HG03039 (cell line): Measurements from ENCODE around the gene MMP25.
A peak's percentile ranks its signal among the peaks of the same experiment; 100 is the strongest.
"Not testable (repeated sequence)": the region's sequence is repeated elsewhere in the genome, so short reads cannot be mapped to it uniquely, and the experiment has no call there.

Source experiments
- ATAC-seq: cut with Tn5 transposase; IDR thresholded peaks from one replicate; pipeline ENCODE4 v1.9.1; 2021; ENCODE audit warnings: mild to moderate bottlenecking, moderate library complexity; ENCODE audit not compliant: unreplicated experiment

Gene MMP25

DNA sequence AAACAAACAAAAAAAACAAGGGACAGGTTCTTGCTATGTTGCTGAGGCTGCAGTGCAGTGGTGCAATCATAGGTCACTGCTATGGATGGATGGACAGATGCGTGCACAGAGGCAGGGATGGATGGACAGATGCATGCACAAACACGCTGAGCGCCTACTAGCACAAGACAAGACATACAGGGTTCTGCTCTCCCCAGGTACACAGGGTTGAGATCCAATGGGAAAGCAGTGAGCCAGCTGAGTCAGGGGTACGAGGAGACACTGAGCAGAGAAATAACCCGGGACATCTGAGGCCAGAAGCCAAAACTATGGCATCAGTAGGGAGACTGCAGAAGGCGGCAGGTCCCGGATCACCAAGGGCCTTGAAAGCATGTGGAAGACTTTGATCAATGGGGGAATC, 25.3 kb downstream of the MMP25 start:
- no peak for ATAC-seq

DNA sequence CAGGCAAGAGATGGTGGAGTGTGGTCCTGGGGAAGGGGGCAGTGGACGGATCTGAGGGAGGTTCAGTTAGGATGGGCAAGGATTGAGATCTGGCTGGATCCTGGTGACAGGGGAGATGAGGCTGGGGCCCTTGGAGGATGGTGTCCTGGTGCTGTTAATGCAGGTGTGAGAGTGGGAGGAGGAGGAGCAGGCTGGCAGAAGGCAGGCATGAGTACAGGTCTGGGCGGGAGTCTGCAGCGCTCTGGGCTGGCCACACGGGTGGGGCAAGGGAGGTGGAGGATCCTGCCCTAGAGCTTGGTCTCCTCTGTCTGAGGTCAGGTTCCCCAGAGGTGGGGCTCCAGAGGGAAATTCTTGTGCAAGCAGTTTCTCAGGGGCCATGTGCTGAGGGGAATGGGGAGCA, 25.8 kb downstream of the MMP25 start:
- ATAC-seq = not testable (repeated sequence)

DNA sequence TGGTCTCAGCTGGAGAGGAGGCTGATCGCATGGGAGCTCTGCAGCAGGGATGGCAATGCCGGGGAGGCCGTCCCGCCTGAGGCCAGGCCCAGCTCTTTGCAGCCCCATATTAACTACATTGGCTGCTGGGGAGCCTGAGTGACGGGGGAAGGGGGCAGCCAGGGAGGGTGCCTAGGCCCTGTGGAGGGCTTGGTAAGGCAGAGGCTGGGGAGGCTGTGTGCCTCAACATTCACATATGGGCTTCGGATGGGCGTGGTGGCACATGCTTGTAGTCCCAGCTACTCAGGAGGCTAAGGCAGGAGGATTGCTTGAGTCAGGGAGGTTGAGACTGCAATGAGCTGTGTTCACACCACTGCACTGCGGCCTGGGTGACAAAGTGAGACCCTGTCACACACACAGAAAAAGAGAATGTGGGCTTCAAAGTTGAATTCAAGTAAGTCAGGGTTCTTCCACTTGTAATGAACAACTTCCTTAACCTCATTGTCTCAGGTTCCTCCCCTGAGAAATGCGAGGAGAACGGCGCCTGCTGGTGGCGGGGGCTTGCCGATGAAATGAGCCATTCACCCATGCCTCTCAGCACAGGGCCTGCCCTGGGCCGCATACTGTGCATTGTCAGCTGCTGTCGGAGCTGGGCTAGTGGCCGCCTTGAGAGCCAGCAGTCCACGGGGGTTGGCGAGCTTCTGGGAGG, 26.4 kb downstream of the MMP25 start:
- not testable (repeated sequence) for ATAC-seq

DNA sequence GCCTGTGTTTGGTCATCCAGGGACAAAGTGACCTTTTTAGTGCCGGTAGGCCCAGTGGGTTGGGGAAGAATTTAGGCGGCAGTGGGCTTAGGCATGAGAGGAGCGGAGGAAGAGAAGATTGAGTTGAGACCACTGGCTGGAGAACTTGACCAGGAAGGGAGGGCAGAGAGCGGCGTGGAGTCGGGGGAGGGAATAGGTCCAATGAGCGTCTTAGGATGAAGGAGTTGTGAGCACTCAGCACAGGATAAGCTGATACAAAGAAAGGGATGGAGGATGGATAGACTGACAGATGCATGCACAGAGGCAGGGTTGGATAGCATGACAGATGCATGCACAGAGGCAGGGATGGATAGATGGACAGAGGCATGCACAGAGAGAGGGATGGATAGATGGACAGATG, 27.1 kb downstream of the MMP25 start:
- ATAC-seq = no peak

DNA sequence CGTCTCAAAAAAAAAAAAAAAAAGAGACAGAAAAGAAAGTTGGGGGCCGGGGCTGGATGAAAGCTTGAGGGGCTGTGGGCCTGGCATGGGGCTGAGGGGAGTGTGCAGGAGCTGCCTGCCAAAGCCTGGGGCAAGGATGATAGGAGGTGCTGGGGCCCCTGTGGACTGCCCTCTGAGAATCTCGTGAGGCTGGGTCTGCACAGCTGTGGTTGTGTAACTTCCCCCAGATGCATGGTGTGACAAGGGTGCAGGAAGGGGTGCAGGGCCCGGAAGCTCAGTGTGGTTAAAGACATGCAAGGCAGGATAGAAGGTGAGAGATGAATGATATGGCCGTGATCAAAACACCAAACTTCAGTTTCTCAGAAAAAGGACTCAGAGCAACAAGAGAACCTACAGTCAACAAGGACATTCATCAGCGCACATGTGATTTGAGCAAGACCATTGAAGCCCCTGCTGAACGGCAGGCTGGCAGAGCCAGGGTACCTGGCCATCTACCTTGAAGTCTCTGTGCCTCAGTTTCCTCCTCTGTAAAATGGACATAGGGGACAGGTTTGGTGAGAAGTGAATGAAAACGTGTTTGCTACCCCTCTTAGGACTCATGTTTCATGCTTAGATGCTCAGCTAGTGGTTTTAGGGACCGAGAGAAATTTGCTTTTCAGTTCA, 28.6 kb downstream of the MMP25 start:
- peak; percentile 53 for ATAC-seq

DNA sequence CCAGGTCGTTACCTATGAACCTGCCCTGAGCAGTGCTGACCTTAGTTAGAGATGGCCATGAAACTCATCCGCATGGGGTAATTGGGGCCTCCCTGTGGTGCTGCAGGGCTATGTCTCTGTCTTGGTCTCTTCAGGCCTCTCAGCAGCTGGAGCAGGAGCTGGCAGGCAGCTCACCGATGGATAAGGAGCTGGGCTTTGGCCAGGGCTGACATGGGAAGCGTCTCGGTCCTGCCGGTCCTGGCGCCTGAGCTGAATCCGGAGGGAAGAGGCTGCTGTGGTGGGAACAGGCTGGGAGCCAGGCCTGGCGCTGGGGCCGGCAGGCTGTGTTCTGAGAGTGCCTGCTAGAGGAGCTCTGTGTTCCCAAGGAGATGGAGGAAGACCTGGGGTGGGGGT, 29.2 kb downstream of the MMP25 start:
- no peak for ATAC-seq

DNA sequence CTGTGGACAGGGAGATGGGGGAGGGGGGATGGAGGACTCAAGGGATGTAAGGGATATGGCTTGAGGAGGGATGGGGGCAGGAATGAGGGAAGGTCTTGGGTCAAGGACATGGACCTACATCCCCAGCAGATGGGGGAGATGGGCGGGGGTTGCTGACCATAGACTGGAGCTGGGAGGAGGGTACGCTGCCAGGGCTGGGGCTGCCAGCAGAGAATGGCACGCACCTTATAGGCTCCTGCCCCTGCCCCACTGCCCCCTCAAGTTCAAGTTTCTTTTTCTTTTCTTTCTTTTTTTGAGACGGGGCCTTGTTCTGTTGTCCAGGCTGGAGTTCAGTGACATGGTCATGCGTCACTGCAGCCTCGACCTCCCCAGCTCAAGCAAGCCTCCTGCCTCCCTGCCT, 29.6 kb downstream of the MMP25 start:
- not testable (repeated sequence) for ATAC-seq

DNA sequence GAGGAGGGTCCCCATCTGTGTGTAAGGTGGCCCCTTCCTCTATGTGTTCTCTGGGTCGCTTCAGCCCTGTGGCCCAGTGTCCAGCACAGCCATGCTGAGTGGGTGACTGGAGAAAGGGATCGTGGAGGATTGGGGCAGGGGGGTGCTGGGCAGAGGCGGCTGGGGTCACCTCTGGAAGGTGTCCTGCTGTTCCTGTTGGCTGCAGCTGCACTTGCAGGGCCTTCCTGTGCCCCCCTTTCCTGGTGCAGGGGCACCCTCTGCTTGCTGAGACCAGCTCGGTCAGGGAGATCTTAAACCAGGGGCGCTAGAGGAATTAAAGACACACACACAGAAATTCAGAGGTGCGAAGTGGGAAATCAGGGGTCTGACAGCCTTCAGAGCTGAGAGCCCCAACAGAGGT, 30.2 kb downstream of the MMP25 start:
- ATAC-seq = no peak

DNA sequence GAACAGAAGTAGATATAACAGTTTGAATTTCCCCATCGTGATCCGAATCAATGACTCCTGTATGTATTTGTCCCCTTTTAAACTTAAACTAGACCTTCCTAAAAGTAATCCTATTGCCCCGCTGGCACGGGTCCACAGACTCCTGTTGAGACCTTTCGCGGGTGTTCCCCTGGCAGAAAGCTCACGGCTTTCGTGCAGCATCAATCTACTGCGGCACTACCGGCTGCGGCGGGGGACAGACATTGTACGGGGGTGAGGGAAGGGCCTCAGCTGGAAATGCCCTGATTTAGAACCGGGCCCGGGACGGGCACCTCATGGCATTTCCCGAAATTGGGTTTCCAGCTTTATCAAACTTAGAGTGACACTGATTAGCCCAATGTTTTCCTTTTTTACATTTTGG, 33.7 kb downstream of the MMP25 start:
- no peak for ATAC-seq

DNA sequence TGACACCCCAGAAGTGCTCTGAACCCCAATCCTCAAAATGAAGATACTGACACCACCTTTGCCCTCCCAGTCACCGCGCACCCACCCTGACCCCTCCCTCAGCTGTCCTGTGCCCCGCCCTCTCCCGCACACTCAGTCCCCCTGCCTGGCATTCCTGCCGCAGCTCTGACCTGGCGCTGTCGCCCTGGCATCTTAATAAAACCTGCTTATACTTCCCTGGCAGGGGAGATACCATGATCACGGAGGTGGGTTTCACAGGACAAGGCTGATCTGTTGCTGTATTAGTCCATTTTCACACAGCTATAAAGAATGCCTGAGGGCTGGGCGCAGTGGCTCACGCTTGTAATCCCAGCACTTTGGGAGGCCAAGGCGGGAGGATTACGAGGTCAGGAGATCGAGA, 35.6 kb downstream of the MMP25 start:
- not testable (repeated sequence) for ATAC-seq

DNA sequence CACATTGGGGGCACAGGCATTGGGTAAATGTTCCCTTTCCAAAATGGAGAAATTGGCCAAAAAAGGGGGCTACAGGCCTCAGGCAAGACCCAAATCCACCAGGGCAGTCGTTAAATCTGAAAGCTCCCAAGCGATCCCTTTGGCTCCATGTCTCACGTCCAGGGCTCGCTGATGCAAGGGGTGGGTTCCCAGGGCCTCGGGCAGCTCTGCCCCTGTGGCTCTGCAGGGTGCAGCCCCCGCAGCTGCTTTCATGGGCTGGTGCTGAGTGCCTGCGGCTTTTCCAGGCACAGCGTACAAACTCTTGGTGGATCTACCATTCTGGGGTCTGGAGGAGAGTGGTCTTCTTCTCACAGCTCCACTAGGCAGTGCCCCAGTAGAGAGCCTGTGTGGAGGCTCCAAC, 37.0 kb downstream of the MMP25 start:
- ATAC-seq = not testable (repeated sequence)

DNA sequence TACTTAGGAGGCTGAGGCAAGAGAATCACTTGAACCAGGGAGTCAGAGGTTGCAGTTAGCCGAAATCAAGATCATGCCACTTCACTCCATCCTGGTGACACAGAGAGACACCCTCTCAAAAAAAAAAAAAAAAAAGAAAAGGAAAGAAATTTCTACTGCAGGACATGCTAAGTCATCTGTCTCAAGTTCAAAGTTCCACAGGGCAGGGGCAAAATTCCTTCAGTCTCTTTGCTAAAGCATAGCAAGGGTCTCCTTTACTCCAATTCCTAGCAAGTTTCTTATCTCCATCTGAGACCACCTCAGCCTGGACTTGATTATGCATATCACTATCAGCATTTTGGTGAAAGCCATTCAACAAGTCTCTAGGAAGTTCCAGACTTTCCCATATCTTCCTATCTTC, 38.1 kb downstream of the MMP25 start:
- no peak for ATAC-seq

DNA sequence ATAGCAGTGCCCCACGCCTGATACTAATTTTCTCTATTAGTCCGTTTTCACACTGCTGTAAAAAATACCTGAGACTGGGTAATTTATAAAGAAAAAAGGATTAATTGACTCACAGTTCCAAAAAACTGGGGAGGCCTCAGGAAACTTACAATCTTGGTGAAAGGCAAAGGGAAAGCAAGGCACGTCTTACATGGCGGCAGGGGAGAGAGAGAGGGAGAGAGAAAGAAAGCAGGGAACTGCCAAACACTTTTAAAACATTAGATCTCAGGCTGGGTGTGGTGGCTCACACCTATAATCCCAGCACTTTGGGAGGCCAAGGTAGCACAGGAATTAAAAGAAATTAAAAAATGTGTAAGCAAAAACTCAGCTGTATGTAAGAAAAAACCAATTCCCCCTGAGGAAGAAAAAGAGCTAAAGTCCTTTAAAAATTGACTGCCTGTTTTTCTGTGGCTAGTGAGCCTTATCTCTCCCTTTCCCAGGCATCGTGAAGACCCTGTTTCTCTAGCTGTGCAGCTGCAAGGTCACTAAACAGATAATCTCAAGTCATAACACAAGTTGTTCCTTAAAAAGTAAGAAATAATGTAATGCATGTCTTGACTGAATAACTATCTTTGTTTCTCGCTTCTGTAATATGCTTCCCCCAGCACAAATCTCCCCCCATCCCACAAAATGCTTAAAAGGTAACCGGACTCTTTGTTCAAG, 38.8 kb downstream of the MMP25 start:
- no peak for ATAC-seq

DNA sequence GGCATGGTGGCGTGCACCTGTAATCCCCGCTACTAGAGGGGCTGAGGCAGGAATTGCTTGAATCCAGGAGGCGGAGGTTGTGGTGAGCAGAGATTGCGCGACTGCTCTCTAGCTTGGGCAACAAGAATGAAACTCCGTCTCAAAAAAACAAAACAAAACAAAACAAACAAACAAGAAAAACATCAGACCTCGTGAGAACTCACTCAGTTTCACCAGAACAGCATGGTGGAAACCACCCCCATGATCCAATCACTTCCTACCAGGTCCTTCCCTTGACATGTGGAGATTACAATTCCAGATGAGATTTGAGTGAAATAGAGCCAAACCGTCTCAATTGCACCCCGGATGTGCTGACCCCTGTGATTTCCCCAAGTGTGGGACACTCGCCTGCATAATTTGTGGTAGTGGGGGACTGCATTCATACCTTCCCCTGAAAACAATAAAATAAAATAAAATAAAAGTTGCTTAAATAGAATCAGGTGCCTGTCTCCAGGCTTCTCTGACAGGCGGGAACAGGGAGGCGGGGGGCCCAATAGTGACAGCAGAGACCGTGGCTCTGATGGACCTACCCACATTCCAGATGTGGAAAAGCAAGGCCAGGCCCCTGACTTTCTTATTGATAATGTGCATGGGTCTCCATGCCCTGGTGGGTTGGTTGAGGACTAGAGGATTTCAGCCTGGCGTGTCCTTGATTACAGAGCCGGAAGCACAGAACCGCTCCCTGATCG, 39.7 kb downstream of the MMP25 start:
- ATAC-seq = no peak

DNA sequence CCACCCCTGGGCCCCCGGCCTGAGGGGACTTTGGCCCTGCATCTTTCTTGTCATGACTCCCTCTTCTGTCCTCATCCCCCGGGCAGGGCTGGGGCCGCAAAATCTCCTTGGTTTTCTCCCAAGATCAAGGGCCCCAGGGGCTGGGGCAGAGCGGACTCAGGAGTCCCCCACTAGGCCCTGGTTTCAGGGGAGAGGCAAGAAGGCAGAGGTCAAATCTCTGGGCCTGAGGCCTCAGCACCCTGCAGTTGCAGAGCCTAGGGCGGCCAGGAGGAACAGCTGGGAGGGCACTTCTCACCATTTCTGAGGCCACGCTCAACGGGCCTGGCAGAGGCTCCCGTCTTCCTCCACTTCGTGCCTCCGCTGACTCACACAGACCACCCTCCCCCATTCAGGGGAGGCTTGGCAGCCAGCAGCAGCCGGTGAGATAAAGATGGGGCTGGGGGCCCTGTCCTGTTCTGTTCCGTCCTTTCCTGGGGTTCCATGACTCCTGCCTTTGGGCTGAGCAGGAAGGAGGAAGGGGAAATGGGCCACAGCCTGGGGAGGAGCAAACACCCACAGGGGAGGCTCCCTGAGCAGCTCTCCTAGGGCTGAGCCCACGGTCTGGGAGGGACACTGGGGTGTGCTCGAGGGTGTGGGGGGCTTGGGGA, 40.4 kb downstream of the MMP25 start:
- ATAC-seq = no peak

DNA sequence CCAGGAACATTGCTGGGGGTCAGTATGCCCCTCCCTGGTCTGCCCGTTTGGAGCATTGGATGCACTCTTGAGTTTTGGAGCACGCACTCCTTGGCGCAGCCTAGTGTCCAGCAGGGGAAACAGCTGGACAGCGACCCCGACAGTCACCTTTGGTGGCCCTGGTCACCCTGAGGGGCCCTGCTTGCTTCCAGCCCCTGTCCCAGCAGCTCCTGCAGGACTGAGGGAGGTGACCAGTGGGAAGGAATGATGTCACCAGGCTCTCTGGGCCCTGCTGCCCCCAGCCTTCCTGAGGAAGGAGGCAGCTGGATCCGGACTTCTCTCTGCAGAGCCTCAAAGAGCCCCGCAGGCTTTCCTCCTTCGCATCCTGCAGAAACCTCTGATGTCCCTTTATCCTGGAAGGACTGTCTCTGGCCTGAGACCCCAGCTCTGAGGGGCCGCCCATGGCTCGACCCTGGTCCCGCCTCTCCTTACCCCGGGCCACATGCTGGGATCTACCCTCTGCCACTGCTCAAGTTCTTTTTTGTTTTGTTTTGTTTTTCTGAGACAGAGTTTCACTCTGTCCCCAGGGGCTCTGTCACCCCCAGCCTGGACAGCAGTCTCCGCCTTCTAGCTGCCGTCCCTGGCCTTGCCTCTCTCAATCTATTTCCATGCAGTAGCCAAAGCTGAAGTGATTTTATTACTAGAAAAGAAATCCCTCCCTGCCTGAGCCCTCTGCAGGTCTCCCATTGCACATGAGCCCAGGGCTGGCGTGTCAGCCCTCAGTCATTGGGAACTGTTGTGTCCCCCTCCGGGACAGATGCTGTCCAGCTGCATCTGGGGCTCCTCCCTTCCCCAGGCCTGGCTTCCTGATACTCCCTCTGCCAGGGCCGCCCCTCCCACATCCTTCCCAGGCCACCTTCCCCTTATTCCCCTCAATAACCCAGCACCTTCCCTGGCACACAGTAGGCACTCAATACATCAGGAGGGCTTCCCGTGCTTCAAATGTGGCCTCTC, 41.2 kb downstream of the MMP25 start:
- ATAC-seq = no peak

DNA sequence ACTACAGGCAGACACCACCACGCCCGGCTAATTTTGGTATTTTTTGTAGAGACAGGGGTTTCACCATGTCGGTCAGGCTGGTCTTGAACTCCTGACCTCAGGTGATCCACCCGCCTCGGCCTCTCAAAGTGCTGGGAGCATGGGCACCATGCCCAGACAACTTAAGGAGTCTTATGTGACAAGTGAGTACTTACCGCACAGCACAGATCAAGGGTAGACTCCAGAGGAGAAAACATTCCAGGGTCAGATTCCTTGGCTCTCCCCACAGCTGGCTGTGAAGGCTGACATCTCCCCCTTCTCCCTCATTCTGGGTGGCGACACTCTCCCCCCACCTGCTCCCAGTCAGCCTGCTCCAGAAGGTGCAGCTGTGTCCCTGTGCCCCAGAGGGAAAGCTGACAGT, 42.1 kb downstream of the MMP25 start:
- ATAC-seq = no peak

DNA sequence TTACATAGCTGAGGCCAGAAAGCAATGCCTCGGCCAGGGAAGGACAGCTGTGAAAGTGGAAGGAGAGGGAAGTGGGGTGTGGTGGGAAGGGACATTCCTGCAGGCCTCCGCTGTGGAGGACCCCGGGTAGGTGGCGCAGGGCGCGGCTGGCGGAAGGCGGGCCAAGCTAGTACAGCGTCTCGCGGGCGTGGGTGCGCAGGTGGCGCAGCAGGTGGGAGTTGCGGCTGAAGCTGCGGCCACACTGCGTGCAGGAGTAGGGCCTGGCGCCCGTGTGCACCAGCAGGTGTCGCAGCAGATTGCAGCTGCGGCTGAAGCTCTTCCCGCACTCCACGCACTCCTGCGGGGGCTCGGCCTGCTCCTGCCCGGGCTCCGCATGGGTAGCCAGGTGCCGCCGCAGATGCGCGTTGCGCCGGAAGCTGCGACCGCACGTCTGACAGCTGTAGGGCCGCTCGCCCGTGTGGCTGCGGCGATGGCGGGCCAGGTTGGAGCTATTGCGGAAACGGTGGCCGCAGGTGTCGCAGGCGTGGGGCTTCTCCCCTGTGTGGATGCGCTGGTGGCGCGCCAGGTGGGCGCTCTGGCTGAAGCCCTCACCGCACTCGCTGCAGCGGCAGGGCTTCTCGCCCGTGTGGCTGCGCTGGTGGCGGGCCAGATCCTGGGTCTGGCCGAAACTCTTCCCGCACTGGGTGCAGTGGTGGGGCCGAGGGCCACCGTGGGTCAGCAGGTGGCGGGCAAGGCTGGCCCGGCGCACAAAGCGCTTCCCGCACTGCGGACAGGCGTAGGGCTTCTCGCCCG, 42.8 kb downstream of the MMP25 start:
- ATAC-seq = no peak
